Measurements from ENCODE around the gene SH3BGRL. TPM values are rescaled to one million over a fixed set of nuclear protein-coding genes. Genes with fewer than 3 reads are reported as not detected.

The SH3BGRL gene
- polyA plus RNA-seq, 1 experiment: 276 TPM

DNA sequence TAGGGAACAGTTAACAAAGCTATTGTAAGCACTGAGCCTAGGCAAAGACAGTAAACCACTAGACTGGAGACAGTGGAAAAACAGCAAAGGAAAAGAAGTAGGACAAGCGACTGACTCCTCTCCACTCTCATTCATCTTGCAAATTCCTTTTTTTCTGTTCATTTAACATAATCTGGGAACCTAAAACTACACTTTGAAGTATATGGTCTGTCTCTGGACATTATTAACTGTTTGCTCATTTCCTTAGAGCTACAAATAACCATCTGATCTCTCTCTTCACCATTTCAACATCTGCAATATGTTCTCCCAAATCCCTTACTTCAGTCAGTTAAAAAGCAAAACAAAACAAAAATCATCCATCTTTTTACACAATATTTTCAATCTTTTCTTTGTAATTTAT is 831 bp upstream of the SH3BGRL start:
- Histone ChIP-seq H3K9me3 (ENCODE audit: control insufficient read depth, insufficient read depth, low read length) (no peaks in the 10 kb centered on the region), H3K27ac (ENCODE audit: low read depth, low read length) (peak overlapping the region; percentile 75), H3K27me3 (ENCODE audit: control insufficient read depth, insufficient read depth, low read length) (no peaks in the 10 kb centered on the region), H3K4me3 (ENCODE audit: low read depth, low read length) (peak overlapping the region; percentile 61)
- ChIA-PET POLR2A (interaction anchor here (1.2 kb wide), 1 partner anchor 60 kb away, joined by 4 read pairs; no protein-coding TSS in a partner anchor), CTCF (interaction anchor here (2.0 kb wide), 1 partner anchor 176 kb away, joined by 8 read pairs; no protein-coding TSS in a partner anchor)
- TF ChIP-seq, protein P1, sequence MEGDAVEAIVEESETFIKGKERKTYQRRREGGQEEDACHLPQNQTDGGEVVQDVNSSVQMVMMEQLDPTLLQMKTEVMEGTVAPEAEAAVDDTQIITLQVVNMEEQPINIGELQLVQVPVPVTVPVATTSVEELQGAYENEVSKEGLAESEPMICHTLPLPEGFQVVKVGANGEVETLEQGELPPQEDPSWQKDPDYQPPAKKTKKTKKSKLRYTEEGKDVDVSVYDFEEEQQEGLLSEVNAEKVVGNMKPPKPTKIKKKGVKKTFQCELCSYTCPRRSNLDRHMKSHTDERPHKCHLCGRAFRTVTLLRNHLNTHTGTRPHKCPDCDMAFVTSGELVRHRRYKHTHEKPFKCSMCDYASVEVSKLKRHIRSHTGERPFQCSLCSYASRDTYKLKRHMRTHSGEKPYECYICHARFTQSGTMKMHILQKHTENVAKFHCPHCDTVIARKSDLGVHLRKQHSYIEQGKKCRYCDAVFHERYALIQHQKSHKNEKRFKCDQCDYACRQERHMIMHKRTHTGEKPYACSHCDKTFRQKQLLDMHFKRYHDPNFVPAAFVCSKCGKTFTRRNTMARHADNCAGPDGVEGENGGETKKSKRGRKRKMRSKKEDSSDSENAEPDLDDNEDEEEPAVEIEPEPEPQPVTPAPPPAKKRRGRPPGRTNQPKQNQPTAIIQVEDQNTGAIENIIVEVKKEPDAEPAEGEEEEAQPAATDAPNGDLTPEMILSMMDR (IDR thresholded peaks at IDR 0.05; ENCODE audit: low read depth, low read length): no peak
- no peak for DNase-seq (ENCODE audit: low read depth, low spot score)

DNA sequence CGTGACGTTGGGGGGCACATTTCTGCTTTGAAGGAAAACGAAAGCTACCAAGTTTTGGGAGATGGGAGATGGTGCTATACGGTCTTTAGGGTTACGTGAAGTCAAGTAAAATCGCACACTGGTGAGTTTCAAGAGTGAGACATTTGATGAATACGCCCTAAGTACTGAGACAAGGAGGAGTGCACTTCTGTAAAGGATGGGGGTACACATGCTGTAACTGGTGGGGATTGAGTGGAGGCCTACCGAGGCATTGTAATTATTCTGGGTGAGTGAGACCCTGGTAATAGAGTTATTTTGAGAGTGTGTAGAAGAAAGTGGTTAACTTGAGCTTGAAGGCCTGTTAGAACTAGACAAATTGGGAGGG is 536 bp downstream of the SH3BGRL start:
- POLR2A ChIA-PET: interaction anchor here (0.5 to 1.6 kb wide), 5 partner anchors 56 to 180 kb away, joined by 3 to 5 read pairs (median 5); no protein-coding TSS in a partner anchor
- CTCF ChIA-PET: interaction anchor here (2.0 kb wide), 1 partner anchor 175 kb away, joined by 8 read pairs; no protein-coding TSS in a partner anchor
- H3K27ac ChIP-seq (ENCODE audit: low read depth, low read length): peak overlapping the region; percentile 90
- peak overlapping the region; percentile 73 for H3K4me3 ChIP-seq (ENCODE audit: low read depth, low read length)
- H3K27me3 ChIP-seq (ENCODE audit: control insufficient read depth, insufficient read depth, low read length): no peaks in the 10 kb centered on the region
- TF ChIP-seq, protein P1 (IDR thresholded peaks at IDR 0.05; ENCODE audit: low read depth, low read length): no peak
- no peak for DNase-seq (ENCODE audit: low read depth, low spot score)
- no peaks in the 10 kb centered on the region for H3K9me3 ChIP-seq (ENCODE audit: control insufficient read depth, insufficient read depth, low read length)

DNA sequence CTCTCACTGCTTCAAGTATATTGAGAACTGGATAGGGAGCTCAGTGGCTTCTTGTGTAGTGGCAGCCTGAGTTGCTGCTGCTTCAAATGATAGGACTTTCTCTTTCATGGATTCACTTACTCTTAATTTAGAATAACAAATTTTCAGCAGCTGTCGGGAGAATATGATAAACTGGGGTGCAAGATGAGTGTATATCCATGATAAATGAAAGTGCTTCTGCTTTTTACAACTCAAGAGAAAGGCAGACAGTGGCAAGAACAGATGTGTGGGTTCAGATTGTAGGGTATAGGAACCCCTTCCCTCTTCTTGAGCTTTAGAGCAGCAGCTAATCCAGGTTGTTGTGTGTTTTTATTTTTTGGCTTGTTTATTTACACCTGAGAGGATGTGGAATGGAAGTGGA is 1.0 kb downstream of the SH3BGRL start:
- no peaks in the 10 kb centered on the region for H3K27me3 ChIP-seq (ENCODE audit: control insufficient read depth, insufficient read depth, low read length)
- DNase-seq (ENCODE audit: low read depth, low spot score): no peak
- TF ChIP-seq, protein P1 (IDR thresholded peaks at IDR 0.05; ENCODE audit: low read depth, low read length): no peak
- ChIA-PET CTCF (interaction anchor here (2.0 kb wide), 1 partner anchor 174 kb away, joined by 8 read pairs; no protein-coding TSS in a partner anchor), POLR2A (interaction anchor here (0.5 to 1.6 kb wide), 3 partner anchors 55 to 133 kb away, joined by 3 to 5 read pairs (median 4); no protein-coding TSS in a partner anchor)
- no peak overlapping the region for H3K27ac ChIP-seq (ENCODE audit: low read depth, low read length)
- H3K4me3 ChIP-seq (ENCODE audit: low read depth, low read length): peak overlapping the region; percentile 73
- no peaks in the 10 kb centered on the region for H3K9me3 ChIP-seq (ENCODE audit: control insufficient read depth, insufficient read depth, low read length)

DNA sequence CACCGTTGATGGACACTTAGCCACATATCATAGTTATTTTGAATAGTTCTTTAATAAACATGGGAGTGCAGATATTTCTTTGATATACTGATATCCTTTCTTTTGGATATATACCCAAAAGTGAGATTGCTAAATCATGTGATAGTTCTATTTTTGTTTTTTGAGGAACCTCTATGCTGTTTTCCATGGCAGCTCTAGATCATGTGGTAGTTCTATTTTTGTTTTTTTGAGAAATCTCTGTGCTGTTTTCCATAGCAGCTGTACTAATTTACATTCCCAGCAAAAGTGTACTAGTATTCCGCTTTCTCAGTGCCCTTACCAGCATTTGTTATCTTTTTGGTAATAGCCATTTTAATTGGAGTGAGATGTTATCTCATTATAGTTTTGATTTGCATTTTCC is 3.6 kb downstream of the SH3BGRL start:
- no peaks in the 10 kb centered on the region for H3K27me3 ChIP-seq (ENCODE audit: control insufficient read depth, insufficient read depth, low read length)
- H3K27ac ChIP-seq (ENCODE audit: low read depth, low read length): no peak overlapping the region
- H3K4me3 ChIP-seq (ENCODE audit: low read depth, low read length): no peak overlapping the region
- H3K9me3 ChIP-seq (ENCODE audit: control insufficient read depth, insufficient read depth, low read length): no peaks in the 10 kb centered on the region
- ChIA-PET POLR2A (no interaction called here), CTCF (no interaction called here)
- no peak for DNase-seq (ENCODE audit: low read depth, low spot score)
- TF ChIP-seq, protein P1 (IDR thresholded peaks at IDR 0.05; ENCODE audit: low read depth, low read length): no peak

DNA sequence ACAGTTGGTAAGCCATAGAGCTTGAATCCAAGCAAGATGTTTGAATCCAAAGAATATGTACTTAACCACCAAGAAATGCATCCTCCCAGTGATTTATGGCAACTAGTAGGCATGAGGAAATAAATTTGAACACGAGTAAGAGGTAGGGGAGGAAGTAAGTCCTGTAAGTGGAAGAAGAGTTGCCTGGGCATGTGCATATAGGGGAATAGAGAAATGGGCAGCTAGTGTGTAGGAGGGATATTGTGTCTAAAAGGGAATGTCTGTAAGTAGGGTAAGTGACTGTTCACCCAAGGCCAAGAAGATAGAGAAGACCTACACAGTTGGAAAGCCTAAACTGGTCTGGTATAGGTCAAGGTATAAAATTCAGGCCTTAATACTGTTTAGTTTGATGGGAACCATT is 4.6 kb downstream of the SH3BGRL start:
- no peaks in the 10 kb centered on the region for H3K27me3 ChIP-seq (ENCODE audit: control insufficient read depth, insufficient read depth, low read length)
- H3K4me3 ChIP-seq (ENCODE audit: low read depth, low read length): no peak overlapping the region
- no peaks in the 10 kb centered on the region for H3K9me3 ChIP-seq (ENCODE audit: control insufficient read depth, insufficient read depth, low read length)
- POLR2A ChIA-PET: no interaction called here
- CTCF ChIA-PET: no interaction called here
- TF ChIP-seq, protein P1 (IDR thresholded peaks at IDR 0.05; ENCODE audit: low read depth, low read length): no peak
- no peak overlapping the region for H3K27ac ChIP-seq (ENCODE audit: low read depth, low read length)
- DNase-seq (ENCODE audit: low read depth, low spot score): no peak
